HG02610 (cell line): Measurements from ENCODE around the gene STKLD1.

ENCODE experiments used
- ATAC-seq: cut with Tn5 transposase; IDR thresholded peaks from one replicate; pipeline ENCODE4 v1.9.1; 2021; ENCODE audit warnings: mild to moderate bottlenecking, moderate library complexity; ENCODE audit not compliant: unreplicated experiment

Gene STKLD1

DNA sequence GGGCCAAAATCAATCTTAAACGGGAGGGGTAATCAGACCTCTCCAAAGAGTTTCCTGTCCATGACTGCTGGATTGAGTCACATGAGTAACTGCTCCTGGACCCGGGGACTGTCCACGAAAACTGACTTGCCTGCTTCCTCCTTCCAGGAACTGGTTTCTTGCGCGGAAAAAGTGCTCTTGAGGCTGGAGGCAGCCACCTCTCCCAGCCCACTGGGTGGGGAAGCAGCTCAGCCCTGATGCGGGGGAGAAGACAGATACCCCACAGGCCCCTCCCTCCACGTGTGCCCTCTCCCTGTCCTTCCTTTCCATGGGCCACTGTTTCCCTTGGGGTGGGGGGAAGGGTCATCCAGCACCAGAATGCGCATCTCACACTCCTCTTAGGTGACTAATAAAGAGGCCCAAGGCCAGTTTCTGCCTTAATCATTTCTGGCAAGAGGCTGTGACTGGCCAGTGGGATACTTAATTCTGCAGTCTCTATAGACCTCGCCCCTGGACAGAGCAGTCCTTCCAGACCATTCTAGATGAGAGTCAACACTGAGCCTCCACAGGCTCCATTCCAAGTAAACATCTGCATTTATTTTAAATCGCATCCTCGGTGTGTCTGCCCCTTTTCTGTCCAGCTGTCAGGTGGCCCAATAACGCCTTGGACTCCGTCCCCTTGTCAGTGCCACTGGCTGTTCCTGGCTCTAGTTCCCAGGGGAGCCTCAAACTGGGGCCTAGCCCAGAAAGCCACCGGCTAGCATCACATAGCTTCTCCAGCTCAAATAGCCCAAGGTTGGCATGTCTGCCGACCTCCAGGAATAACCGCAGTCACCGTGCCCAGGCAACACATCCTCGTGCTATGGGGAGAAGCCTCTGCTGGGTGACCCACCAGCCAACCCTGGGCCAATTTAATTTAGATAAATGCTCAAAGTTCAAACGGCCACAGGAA is 29.6 kb downstream of the STKLD1 start:
- no peak for ATAC-seq

DNA sequence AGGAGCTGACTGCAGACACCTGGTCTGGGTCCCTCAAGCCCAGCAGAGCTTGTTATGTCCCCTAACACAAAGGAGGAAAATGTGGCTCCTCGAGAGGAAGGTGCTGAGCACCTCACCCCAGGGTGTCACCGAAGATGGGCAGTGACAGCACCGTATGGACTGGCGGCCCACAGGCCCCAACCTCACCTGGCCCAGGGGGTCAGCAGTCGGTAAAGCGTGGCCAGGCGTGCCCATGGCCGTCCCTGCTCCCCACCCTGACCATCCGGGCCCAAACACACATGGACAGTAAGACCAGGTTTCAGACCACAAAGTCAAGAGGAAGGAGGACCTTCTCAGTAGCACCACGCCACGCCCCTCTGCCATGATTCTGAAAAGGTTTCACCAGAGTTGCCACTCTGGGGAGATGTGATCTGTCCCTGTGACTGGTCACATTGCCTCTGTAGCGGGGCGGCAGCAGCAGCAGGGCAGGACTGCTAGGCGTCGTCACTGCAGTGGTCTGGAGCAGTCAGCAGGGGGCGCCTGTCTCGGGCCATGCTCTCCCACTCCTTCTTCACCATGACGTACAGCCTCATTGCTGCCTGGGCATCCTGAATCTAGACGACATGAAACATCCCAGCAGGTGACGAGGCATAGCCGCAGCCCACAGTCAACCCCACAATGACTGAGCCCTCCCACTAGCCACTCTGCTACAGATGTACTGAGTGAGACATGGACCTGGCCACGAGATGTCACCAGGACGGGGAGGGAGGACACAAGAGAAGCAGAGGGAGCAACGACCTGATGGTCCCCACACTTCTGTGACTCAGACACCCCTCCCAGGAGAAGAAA is 30.5 kb downstream of the STKLD1 start:
- ATAC-seq: peak; percentile 44

DNA sequence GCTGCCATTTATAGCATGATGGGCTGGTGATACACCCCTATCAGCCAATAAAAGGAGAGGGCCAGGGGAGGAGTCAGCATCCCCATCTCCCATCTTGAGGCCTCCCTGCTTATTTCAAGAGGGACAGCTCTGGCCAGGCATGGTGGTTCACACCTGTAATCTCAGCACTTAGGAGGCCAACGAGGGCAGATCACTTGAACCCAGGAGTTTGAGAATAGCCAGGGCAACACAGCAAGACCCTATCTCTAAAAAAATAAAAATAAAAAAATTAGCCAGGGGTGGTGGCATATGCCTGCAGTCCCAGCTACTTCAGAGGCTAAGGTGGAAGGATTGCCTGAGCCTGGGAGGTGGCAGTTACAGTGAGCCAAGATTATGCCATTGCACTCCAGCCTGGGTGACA is 31.9 kb downstream of the STKLD1 start:
- ATAC-seq: no peak

DNA sequence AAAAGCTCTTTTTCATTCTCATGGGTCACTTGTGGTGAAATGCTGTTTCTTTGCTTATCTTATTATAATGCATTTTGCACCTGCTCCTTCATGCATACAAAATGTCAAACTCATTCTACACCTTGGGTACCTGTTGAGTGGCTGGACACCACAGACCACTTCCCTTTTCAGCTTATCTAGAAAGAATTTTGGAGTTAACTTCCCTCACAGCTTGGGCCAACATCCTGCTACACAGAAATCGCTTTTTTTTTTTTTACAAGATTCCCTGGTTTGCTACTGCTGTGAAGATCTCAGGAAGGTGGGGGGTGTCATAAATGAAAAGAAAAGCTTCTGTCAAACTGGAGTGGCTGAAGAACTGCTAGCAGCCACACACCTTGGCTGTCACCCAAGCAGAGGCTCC is 39.0 kb downstream of the STKLD1 start:
- ATAC-seq: no peak

DNA sequence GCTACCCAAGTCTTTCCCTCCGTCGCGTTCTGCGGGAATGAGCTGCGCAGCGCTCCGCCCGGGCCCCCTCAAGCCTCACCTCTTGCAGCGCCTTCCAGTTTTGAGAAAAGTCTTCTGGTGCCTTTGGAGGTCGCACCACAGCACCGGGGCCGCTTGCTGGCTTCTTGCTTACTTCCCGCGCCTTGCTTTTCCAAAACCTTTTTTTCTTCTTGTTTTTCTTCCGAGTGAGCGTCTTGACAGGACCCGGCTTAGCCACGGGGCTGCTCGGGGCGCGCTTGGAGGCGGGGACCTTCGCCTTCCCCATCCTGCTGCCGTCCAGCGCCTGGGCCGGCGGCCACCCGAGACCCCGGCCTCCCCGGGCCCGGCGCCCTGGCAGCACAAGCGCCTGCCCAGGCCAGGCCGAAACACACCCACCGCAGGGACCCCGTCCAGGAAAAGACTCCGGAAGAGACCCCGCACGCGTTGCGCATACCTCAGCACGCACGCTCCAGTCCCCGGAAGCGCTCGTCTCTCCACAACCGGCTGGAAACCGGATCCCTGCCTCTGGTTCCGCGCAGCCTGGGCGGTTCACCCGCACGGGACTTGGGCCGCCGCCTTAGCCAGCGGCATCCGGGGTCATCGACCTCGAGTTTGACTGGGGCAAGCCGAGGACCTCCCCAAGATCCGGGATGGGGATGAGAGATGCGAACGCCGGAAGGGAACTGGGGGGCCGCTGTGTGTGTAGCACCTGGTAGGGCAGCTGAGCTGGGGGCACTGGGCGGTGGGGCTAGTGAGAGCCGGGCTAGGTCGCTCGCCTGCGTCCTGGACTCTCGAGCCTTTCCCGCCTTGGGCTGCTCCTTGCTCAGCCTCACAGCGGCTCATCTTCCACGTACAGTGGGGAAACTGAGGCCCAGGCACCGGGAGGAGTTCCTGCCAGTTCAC is 41.6 kb downstream of the STKLD1 start, which contains the start of gene REXO4:
REXO4 (minus strand) TSS at position 470 of the 921 bp plus-strand sequence; CDS start at position 304, 166 bp downstream.
- peak; percentile 50 for ATAC-seq

DNA sequence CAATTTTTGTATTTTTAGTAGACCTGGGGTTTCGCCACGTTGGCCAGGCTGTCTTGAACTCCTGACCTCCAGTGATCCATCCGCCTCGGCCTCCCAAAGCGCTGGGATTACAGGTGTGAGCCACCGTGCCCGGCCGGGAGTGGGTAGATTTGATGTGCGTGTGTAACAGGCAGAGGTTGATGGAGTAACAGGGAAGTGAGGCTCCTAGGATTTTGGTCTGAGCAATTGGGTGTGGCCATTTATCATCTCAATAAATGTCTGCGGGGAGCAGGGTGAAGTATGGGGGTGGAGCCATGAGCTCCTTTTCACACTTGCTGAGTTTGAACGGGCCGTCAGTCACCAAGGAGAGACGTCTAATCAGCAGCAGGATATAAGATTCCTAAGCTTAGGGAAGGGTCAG is 42.8 kb downstream of the STKLD1 start:
- no peak for ATAC-seq

DNA sequence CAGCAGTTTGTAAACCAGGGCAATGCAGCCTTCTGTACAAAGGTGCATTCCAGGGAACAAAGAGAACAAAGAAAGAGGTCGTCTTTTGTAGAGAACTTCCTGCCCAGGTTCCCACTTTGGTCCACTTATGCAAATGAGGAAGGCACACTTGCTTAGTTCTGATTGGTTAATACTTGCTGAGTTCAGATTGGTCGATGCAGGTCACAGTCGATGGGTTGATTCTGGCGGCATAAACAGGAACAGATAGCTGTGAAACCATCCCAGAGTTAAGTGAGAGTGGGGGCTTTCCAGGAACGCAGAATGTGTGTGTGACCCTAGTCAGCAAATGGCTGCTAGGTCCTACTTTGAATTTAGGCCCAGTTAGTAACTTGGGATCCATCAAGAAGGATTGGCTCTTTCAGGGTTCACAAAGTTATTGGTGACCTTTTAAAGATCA is 44.2 kb downstream of the STKLD1 start:
- ATAC-seq: peak; percentile 36

DNA sequence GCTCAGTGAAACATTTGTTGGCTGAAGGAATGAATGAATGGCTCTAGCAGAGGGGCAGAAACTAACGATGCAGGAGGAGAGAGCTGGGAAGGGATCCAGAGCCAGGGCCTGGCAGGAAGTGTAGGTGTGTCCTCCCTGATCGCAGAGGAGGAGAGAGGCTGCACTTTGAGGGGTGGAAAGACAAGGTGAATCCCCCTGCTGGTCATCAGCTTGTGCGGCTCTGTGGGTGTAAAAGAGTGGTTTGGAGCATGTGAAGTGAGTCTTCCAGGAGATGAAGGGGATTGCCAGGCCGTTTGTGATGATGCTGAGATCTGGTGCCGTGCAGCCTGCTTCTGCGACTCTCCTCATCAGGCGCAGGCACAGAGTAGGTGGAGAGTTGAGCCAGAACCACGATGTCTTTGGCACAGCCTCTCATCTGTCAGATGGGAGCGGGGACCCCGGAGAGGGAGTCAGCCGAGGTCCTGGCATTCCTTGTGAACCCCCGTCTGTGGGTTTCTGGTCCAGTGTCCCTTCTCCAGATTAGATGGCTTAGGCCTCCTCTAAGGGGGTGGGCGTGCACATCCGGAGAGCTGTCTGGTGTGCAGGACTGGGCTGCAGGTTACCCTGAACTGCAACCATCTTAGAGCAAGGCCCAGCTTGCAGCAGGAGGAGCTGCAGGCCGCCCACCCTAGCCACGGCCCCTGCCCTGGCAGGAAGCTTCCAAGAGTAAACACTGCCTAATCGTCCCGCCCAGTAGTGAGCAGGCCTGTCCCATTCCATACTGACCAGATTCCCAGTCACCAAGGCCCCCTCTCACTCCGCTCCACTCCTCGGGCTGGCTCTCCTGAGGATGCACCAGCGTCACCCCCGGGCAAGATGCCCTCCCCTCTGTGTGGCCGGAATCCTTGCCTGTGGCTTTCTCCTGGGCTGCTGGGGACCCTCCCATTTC is 45.7 kb downstream of the STKLD1 start, which contains the start of gene ADAMTS13:
ADAMTS13 (plus strand) TSS at position 753 of the 928 bp plus-strand sequence; CDS start at position 830, 77 bp downstream.
- peak; percentile 56 for ATAC-seq

DNA sequence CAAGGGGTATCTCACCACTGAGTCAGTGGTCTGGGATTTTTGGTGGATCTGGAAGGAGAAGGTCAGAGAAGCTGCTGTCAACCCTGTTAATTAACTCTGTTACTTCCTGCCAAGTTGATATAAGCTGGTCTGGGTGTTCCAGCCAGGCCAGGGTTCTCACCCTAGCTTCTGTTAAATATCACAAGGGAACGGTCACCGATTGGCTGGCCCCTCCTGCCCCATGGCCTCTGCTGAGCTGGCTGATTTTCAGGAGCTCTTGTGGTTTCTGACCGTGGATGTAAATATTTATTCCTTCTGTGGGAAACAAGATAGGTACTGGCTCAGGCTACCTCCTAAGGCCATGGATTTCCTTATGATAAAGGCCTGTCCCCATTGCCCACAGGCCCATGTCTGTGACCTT is 47.0 kb downstream of the STKLD1 start:
- ATAC-seq: no peak

DNA sequence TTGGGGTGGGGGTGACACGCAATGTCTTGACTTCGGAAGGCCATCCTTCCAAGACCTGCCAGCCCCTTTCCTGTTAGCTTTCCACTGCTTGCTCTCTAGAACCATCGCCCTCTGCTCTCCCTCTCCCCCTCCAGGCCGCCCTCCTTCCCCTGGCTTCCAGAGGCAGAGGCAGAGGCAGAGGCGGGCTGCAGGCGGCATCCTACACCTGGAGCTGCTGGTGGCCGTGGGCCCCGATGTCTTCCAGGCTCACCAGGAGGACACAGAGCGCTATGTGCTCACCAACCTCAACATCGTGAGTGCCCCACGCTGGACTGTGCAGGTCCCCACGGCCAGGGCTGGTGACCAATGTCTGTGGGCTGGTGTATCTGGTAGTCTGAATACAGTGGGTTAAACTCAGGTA is 48.0 kb downstream of the STKLD1 start:
- ATAC-seq: no peak

DNA sequence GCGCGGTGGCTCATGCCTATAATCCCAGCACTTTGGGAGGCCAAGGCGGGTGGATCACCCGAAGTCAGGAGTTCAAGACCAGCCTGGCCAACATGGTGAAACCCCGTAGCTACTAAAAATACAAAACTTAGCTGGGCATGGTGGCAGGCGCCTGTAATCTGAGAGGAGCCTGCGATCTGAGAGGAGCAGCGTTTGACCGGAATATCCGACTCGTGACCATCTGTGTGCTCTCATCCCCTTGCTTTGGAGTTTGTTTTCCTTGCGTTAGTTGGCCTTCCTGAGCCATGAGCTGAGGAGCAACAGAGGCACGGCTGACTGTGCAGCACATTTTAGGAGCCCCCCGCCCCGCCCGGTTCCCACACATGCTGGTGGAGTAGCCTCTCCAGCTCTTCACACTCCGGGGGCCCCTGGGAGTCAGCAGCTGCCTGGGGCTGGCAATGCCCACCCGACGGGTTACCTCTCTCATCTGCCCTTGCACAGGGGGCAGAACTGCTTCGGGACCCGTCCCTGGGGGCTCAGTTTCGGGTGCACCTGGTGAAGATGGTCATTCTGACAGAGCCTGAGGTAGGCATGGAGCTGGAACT is 49.0 kb downstream of the STKLD1 start:
- no peak for ATAC-seq

DNA sequence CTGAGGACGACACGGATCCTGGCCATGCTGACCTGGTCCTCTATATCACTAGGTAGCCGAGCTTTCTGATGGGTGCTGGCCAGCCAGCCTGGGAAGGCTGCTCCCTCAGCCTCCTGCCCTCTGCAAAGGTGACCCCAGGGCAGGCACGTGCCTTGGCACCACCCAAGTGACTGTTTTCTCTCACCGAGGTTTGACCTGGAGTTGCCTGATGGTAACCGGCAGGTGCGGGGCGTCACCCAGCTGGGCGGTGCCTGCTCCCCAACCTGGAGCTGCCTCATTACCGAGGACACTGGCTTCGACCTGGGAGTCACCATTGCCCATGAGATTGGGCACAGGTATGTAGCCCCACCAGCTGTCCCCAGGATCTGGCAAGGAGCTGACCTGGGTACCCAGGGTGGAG is 49.8 kb downstream of the STKLD1 start:
- ATAC-seq: no peak

DNA sequence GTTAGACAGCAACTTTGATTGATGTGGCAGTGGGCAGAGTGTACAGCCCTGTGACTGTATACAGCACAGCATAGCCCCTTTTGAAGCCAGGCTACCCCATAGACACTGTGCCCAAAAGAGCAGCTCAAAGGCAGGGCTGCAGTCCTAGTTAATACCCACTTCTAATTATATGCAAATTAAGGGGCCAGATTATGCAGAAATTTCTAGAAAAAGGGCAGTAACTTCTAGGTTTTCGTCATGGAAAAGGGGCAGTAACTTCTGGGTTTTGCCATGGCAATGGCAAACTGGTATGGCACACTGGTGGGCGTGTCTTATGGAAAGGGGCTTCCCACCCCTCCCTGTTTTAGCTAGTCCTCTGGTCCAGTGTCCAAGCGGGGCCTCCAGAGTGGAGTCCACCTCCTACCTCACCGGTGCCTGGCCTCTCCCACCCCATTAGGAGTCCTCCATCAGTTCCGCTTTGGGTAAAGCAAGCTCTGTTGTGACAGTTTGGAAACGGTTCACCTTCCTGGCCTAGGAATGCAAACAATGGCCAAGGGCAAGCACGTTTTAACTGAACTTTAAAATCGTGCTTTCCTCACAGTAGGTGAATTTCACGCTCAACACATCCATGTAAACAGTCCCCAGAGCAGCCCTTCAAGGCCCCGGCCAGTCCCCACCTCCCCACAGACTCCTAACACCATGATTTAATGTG is 51.6 kb downstream of the STKLD1 start:
- no peak for ATAC-seq

DNA sequence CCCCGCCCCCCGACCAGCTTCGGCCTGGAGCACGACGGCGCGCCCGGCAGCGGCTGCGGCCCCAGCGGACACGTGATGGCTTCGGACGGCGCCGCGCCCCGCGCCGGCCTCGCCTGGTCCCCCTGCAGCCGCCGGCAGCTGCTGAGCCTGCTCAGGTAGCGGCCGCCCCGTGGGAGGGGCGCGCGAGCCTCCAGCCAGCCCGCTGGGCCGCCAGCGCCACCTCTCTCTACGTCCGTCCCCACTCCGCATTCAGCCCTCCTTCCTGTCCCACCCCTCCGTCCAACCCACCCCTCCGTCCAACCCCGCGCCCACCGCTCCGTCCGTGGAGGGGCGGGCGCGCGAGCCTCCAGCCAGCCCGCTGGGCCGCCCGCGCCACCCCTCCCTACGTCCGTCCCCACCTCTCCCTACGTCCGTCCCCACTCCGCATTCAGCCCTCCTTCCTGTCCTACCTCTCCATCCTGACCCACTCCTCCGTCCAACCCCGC is 52.5 kb downstream of the STKLD1 start:
- no peak for ATAC-seq

DNA sequence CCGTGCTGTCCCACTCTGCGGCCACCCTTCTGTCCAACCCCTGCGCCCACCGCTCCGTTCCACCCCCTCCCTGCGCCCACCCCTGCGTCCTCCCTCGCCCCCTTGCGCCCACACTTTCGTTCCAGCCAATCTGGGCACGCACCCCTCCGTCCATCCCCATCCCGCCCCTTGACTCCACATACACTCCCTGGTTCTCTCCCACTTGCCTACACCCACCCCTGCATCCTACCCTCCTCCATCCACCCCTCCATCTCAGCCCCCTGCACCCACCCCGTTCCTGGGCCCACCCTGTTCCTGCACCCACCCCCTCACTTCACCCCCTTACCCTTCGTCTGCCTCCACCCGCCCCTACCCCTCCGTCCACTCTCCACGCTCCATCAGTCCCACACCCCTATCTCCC is 53.0 kb downstream of the STKLD1 start:
- ATAC-seq: no peak

DNA sequence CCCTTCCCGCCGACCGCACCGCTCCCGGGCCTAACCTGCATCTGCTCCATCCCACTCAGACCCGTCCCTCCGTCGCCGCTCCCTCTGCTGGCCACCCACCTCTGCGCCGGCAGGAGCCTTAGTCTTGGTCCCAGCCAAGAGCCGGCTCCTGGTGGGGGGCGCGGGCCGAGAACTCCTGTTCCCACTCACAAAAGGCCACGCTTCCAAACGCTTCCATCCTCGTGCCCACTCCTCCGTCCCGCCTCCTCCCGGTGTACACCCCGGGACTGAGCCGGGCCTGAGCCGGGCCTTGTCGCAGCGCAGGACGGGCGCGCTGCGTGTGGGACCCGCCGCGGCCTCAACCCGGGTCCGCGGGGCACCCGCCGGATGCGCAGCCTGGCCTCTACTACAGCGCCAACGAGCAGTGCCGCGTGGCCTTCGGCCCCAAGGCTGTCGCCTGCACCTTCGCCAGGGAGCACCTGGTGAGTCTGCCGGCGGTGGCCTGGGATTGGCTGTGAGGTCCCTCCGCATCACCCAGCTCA is 53.5 kb downstream of the STKLD1 start:
- no peak for ATAC-seq

DNA sequence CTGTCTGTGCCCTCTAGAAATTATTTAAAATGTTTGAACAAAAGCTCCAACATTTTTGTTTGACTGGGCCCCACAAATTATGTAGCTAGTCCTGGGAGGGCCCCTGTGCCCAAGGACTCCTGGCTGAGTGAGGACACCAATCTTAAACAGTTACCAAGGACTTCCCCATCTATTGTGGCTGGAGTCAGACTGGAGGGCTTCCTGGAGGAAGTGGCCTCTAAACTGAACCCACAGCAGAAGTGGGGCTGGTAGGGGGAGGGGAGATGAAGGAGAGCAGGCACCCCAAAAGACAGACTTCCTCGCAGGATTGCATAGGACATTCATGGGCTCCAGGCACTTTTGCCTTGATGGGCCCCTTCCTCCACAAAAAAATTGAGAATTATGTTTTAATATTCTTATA is 54.1 kb downstream of the STKLD1 start:
- ATAC-seq: no peak

DNA sequence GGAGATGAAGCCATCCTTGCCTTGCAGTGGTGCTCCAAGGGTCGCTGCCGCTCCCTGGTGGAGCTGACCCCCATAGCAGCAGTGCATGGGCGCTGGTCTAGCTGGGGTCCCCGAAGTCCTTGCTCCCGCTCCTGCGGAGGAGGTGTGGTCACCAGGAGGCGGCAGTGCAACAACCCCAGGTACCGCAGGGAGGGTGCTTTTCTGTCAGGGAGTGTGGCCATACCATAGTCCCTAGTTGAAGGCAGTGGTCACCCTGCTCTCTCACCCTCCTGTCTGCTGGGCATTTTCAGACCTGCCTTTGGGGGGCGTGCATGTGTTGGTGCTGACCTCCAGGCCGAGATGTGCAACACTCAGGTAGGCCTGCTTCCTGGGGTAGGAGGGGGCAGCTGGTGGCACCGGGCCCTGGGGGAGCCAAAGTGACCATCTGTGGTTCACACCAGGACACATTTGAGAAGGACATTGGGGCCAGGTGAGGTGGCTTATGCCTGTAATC is 57.2 kb downstream of the STKLD1 start:
- no peak for ATAC-seq
